Panc1 (cell line): ENCODE data around the gene CAPNS1. TPM values are rescaled to one million over a fixed set of nuclear protein-coding genes. Genes with fewer than 3 reads are reported as not detected.

ENCODE experiments used
- ATAC-seq: fragments of 200-7000 bp; cut with Tn5 transposase; 2 replicates; pipeline ENCODE4 v1.9.1; 2020; ENCODE audit warnings: mild to moderate bottlenecking, moderate library complexity
- BruUV-seq: library from RNA; stranded (reverse); fragments of 400-500 nt; replicated peaks from 2 replicates; lab custom pipeline; 2021; lab: Mats Ljungman, UMichigan
- CTCF ChIA-PET: fragments of 300-600 bp; sonication (Branson Sonifier 250); formaldehyde crosslinking; loops from one replicate; lab custom pipeline; 2022; ENCODE audit warnings: antibody characterized with exemption; lab: Charles Lee
- POLR2A ChIA-PET: fragments of 300-600 bp; sonication (Branson Sonifier 250); formaldehyde crosslinking; loops from one replicate; lab custom pipeline; 2022; ENCODE audit warnings: antibody characterized with exemption; lab: Charles Lee
- DNase-seq: peaks from one replicate; pipeline ENCODE4 v3.0.0-alpha.2; 2010; ENCODE audit warnings: low read depth, low spot score
- H3K27ac ChIP-seq: 2 replicates; pipeline ENCODE4 v1.5.1; 2011; ENCODE audit warnings: mild to moderate bottlenecking, low read length, inconsistent platforms
- H3K27me3 ChIP-seq: fragments of 200-500 bp; sonication (Bioruptor generic); 2 replicates; pipeline ENCODE4 v1.6.0; 2014; ENCODE audit warnings: low read length, inconsistent platforms; ENCODE audit not compliant: control insufficient read depth, insufficient read depth
- H3K36me3 ChIP-seq: fragments of 200-500 bp; sonication (Bioruptor generic); 2 replicates; pipeline ENCODE4 v1.5.1; 2014; ENCODE audit warnings: inconsistent platforms, mild to moderate bottlenecking, low read length, moderate library complexity; ENCODE audit not compliant: control insufficient read depth, insufficient read depth
- H3K4me1 ChIP-seq: 2 replicates; pipeline ENCODE4 v1.5.1; 2011; ENCODE audit warnings: inconsistent platforms, mild to moderate bottlenecking, low read length, moderate library complexity; ENCODE audit not compliant: control insufficient read depth, insufficient read depth
- H3K4me3 ChIP-seq, 2 experiments: 2 replicates each; pipeline ENCODE4 v1.5.1; 2011 to 2012; ENCODE audit warnings: low read depth in 2 of 2, low read length in 2 of 2, mild to moderate bottlenecking in 2 of 2, inconsistent platforms in 1 of 2, moderate library complexity in 1 of 2
- H3K9me3 ChIP-seq: fragments of 200-500 bp; sonication (Bioruptor generic); 2 replicates; pipeline ENCODE4 v1.5.1; 2014; ENCODE audit warnings: low read depth, mild to moderate bottlenecking, inconsistent platforms, low read length, moderate library complexity; ENCODE audit not compliant: control insufficient read depth, insufficient read depth
- POLR2AphosphoS5 ChIP-seq: IDR thresholded peaks from 2 replicates; pipeline ENCODE4 v1.6.1; 2012; ENCODE audit warnings: mild to moderate bottlenecking, low read depth, low read length, moderate library complexity
- SIN3A ChIP-seq: IDR thresholded peaks from 2 replicates; pipeline ENCODE4 v1.6.1; 2012; ENCODE audit warnings: low read depth, mild to moderate bottlenecking, low read length, moderate library complexity, borderline replicate concordance; ENCODE audit not compliant: insufficient read depth
- TCF7L2 ChIP-seq: IDR thresholded peaks from 2 replicates; pipeline ENCODE4 v1.6.1; 2011; ENCODE audit warnings: mild to moderate bottlenecking, low read depth, low read length, inconsistent platforms
- in situ Hi-C: cut with HindIII; loops from 2 replicates; pipeline ENCODE4 v1.10.0; 2016; ENCODE audit warnings: low sequenced_read_pairs, low pct_unique_long_range_greater_than_20kb
- intact Hi-C: fragments of 100-400 bp; cut with micrococcal nuclease; formaldehyde crosslinking; loops from one replicate; pipeline ENCODE4 v1.10.0; 2022; ENCODE audit not compliant: unreplicated experiment
- total RNA-seq: library from RNA; stranded (reverse); gene quantifications from one replicate; pipeline ENCODE4 v1.2.1, GENCODE V29; 2021; ENCODE audit not compliant: unreplicated experiment
- TF ChIP-seq, protein P1 (sequence below): fragments of 450-650 bp; IDR thresholded peaks from 2 replicates; pipeline ENCODE4 v1.5.1; 2017; ENCODE audit warnings: mild to moderate bottlenecking
- TF ChIP-seq, protein P2 (sequence below), 2 experiments: IDR thresholded peaks; 2 replicates each; pipeline ENCODE4 v1.6.1; 2011 to 2012; ENCODE audit warnings: low read depth in 2 of 2, control low read depth in 1 of 2, low read length in 1 of 2, mild to moderate bottlenecking in 1 of 2, moderate library complexity in 1 of 2; ENCODE audit not compliant: insufficient read depth in 1 of 2

The CAPNS1 gene
- total RNA-seq, 1 experiment from 2014 or later: 1,158 TPM

DNA sequence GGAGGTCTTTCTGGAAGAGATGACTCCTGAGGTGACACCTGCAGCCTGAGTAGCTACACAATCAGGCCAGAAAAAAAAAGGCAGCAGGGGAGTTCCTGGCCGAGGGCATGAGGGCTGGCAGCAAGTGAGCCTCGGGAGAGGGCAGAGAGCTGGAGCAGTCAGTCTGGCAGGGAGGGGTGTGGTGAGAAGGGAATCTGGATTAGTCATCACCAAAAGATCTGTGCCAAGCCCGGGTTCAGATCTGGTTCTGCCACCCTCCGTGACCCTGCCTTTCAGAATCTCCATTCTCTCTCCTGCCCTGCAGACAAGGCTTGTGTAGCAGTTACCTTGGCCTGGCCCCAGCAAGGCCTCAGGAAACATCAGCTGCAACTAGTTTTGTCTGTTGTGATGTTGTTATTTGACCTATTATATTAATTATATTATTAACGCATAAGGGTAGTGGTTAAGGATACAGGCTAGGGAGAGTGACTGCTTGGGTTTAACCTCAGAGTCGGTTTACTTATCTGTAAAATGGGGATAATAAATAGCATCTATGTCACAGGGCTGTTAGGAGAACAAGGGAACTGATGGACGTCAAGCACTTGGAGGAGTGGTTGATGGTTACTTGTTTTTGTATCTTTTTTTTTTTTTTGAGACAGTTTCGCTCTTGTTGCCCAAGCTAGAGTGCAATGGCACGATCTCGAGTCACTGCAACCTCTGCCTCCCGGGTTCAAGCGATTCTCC, 2.7 kb upstream of the CAPNS1 start:
- Histone ChIP-seq H3K27ac (peak overlapping the region; percentile 77), H3K4me1 (peaks cover 32% of the 10 kb centered on the region), H3K36me3 (no peaks in the 10 kb centered on the region; the same call in 1 of the 2 replicates), H3K4me3 (peak overlapping the region in 1 of 2 experiments; percentile 46; a peak in 2 of 4 replicates), H3K9me3 (no peaks in the 10 kb centered on the region), H3K27me3 (no peaks in the 10 kb centered on the region)
- DNase-seq (peak; percentile 59), ATAC-seq (peak; percentile 10)
- in situ Hi-C loops (no loop called here), intact Hi-C loops (no loop called here)
- TF ChIP-seq POLR2AphosphoS5: peak; percentile 43; the same call in 1 of the 2 replicates
- TF ChIP-seq, protein P1, sequence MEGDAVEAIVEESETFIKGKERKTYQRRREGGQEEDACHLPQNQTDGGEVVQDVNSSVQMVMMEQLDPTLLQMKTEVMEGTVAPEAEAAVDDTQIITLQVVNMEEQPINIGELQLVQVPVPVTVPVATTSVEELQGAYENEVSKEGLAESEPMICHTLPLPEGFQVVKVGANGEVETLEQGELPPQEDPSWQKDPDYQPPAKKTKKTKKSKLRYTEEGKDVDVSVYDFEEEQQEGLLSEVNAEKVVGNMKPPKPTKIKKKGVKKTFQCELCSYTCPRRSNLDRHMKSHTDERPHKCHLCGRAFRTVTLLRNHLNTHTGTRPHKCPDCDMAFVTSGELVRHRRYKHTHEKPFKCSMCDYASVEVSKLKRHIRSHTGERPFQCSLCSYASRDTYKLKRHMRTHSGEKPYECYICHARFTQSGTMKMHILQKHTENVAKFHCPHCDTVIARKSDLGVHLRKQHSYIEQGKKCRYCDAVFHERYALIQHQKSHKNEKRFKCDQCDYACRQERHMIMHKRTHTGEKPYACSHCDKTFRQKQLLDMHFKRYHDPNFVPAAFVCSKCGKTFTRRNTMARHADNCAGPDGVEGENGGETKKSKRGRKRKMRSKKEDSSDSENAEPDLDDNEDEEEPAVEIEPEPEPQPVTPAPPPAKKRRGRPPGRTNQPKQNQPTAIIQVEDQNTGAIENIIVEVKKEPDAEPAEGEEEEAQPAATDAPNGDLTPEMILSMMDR: no peak
- no TSS peak for BruUV-seq
- POLR2A ChIA-PET: interaction anchor here (0.5 to 0.8 kb wide), 2 partner anchors 9 to 81 kb away, joined by 5 read pairs; no protein-coding TSS in a partner anchor
- CTCF ChIA-PET: interaction anchor here (0.8 to 1.5 kb wide), 2 partner anchors 9 to 43 kb away, joined by 3 to 4 read pairs; no protein-coding TSS in a partner anchor

DNA sequence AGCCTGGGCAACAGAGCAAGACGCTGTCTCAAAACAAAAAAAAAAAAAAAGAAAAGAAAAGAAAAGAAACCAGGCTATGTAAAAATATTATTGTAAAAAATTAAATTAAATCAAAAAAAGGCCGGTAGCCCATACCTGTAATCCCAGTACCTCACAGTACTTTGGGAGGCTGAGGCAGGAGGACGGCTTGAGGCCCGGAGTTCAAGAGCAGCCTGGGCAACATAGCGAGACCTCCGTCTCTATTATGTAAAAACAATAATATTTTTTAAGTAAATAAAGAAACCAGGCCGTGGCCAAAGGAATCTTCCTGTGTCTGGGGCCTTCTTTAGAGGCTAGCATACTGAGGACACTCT, 770 bp upstream of the CAPNS1 start:
- intact Hi-C loops: no loop called here
- CTCF ChIA-PET: interaction anchor here (1.5 kb wide), 1 partner anchor 11 kb away, joined by 3 read pairs; no protein-coding TSS in a partner anchor
- H3K4me3 ChIP-seq: peak overlapping the region; percentile 75 to 96

More for the DNA sequence above, 770 bp upstream of the CAPNS1 start:
- TF ChIP-seq POLR2AphosphoS5 (no peak), SIN3A (no peak), TCF7L2 (no peak)
- TF ChIP-seq, protein P2, sequence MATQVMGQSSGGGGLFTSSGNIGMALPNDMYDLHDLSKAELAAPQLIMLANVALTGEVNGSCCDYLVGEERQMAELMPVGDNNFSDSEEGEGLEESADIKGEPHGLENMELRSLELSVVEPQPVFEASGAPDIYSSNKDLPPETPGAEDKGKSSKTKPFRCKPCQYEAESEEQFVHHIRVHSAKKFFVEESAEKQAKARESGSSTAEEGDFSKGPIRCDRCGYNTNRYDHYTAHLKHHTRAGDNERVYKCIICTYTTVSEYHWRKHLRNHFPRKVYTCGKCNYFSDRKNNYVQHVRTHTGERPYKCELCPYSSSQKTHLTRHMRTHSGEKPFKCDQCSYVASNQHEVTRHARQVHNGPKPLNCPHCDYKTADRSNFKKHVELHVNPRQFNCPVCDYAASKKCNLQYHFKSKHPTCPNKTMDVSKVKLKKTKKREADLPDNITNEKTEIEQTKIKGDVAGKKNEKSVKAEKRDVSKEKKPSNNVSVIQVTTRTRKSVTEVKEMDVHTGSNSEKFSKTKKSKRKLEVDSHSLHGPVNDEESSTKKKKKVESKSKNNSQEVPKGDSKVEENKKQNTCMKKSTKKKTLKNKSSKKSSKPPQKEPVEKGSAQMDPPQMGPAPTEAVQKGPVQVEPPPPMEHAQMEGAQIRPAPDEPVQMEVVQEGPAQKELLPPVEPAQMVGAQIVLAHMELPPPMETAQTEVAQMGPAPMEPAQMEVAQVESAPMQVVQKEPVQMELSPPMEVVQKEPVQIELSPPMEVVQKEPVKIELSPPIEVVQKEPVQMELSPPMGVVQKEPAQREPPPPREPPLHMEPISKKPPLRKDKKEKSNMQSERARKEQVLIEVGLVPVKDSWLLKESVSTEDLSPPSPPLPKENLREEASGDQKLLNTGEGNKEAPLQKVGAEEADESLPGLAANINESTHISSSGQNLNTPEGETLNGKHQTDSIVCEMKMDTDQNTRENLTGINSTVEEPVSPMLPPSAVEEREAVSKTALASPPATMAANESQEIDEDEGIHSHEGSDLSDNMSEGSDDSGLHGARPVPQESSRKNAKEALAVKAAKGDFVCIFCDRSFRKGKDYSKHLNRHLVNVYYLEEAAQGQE (IDR thresholded peaks at IDR 0.05; ENCODE audit: insufficient read depth in 1 of 2, low read depth in 2 of 2, low read length in 1 of 2): no peak
- TF ChIP-seq, protein P1: no peak
- POLR2A ChIA-PET: no interaction called here
- DNase-seq (no peak), ATAC-seq (no peak)
- H3K27me3 ChIP-seq: no peaks in the 10 kb centered on the region
- in situ Hi-C loops: no loop called here
- no TSS peak for BruUV-seq
- H3K36me3 ChIP-seq: peaks cover 9% of the 10 kb centered on the region
- H3K4me1 ChIP-seq: peaks cover 22% of the 10 kb centered on the region
- H3K27ac ChIP-seq: peak overlapping the region; percentile 97
- H3K9me3 ChIP-seq: no peaks in the 10 kb centered on the region
